COLO668 (cell line): ENCODE data around the gene ISL1.

Source experiments
- DNase-seq: peaks from one replicate; lab custom pipeline; 2025; ENCODE audit not compliant: unreplicated experiment; lab: John Stamatoyannopoulos, UW

The ISL1 gene

DNA sequence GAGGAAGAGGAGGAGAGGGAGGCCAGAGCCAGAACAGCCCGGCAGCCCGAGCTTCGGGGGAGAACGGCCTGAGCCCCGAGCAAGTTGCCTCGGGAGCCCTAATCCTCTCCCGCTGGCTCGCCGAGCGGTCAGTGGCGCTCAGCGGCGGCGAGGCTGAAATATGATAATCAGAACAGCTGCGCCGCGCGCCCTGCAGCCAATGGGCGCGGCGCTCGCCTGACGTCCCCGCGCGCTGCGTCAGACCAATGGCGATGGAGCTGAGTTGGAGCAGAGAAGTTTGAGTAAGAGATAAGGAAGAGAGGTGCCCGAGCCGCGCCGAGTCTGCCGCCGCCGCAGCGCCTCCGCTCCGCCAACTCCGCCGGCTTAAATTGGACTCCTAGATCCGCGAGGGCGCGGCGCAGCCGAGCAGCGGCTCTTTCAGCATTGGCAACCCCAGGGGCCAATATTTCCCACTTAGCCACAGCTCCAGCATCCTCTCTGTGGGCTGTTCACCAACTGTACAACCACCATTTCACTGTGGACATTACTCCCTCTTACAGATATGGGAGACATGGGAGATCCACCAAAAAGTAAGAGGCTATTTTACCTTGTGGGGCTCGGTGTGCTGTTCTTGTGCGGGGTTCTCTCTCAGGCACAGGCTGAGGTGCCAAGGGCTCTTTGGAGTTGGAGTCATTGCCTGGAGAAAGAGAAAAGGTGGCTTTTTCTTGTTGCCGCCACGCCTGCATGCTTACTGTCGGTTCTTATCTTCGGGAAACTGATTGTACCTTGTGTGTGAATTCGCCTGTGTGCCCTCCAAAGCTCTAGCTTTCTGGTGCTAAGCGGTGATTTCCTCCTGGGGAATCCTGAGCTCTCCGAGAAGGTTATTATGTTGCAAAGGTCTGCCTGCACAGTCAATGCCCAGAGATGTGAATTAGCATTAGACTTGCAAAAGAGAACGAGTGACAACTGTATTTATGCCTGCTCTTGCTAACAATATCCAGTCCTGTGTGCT is at the start of gene ISL1:
ISL1 (plus strand) TSS at position 318 of the 991 bp plus-strand sequence; CDS start at position 542, 224 bp downstream.
- peak; percentile 92 for DNase-seq

DNA sequence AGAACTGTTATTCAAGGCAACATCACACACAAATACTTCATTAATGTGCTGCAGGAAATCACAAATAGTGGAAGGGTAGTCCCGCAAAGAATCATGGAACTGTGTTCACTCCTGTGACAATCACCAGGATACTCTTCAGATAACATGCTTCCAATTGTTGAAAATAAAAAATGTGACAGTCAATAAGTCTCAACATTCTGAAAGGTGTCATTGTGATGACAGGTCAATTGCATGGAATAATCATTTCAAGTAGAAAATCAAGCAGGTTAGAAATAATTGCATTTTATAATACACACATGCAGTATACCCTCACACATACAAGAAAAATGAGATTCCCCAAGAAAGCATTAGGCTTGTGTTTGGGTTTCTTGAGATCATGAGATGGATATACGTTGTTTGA is 46.4 kb upstream of the ISL1 start:
- DNase-seq = no peak

DNA sequence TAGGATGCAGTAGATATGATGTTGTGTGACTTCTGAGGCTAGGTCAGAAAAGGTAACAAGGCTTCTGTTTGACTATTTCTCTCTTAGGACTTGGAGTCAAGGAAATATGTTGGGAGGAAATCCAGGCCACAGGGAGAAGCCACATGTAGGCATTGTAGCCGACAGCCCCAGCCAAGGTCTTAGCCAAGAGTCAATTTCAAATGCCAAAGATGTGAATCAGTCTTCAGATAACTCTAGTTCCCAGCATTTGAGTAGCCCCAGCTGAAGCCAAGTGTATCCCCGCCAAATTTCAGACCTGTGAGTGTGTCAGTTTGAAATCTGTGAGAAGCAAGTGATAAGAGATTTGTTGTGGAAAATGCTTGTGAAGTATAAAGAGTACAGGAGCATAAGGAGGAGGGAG is 38.1 kb upstream of the ISL1 start:
- no peak for DNase-seq

DNA sequence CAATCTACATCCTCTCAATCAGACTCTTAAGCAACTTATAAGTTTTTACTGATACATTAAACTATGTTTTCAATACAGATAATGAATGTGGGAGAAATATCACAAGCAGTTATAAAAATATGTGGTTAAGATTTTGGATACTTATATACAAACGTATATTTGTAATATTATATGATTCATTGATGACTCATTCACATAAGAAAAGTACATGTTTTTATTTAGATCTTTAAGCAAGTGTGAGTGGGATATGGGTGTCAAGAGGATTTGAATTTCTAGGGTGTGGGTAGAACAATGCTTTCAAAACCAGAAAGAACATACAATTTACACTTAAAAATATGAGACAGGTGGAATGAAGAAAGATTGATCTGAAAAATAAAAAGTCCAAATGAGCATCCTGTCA is 36.1 kb upstream of the ISL1 start:
- no peak for DNase-seq

DNA sequence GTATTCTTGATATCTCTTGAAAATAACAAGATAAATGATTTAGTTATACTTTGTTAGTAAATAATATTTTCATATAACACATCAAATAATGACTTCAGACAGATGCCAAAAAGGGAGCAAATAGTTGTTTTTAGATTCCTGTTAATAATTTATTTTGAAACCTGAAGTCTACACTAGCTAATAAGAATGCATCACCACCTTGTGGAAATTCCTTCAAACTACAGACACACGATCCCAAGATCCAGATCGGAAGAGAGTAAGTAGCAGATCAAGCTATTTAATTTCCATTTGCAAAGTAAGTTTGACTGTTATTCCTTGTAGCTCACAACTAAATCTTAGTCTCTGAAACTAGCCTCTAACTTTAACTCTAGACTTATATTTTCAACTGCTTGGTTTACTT is 35.5 kb upstream of the ISL1 start:
- DNase-seq = no peak

DNA sequence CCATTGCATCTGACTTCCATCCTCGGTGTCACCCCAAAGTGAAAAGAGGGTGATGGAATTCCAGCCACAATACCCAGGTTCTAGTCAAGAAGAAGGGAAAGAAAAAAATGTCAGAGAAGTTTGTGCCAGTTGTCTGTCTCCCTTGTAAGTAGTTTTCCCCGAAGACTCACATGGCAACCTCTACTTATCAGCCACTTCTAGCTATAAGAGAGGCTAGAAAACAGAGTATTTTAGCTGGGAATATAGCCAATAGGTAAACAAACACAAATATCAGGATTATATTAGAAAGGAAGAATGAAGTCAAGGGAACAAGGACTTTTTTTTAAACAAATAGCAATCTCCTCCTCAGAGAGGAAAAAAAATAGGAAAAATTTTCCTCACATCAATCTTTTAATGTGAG is 12.2 kb upstream of the ISL1 start:
- DNase-seq = no peak

DNA sequence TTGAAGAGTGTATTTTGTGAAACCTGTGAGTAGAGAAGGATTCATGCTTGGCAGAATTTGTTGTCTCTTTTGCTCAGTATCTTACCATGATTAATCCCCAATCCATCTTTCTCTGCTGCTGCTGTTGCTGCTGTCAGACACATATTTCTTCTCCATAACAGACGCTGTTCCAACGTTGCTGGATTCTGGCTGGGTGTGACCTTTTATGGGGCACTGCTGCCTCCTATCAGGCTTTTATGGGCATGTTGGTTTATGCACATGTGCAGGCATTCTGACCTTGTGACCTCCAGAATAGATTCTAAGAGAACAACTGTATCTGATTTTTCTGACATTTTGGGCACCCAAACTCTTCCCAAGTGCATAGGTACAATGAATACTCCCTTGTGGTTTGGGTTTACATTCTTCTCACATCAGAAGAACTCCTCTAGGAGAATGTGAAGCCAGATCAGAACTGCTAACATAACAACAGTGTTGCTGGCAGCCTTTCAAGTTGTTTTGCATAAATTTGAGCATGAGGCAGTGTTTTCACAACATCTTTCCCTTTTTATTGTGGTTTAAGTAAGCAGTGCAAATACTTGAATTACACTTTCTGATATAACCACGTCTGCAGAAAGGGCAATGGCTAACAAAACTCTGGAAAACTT is 9.2 kb upstream of the ISL1 start:
- no peak for DNase-seq

DNA sequence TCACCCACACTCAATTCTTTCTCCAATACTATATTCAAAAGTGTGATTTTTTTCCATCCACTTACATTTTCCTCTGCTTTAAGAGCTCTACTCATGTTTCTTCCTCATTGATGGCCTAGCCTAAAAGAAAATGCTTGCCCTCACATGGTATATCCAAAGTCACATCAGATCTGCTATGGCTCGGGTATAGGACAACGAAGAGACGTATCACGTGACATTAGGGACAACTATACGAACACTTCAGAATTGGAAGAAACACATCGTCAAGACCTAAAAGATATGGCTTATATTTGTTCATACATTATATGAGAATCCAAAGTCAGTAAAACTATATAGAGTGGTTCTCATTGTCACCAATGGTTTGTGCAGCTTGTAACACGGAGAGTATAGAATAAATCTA is 8.2 kb upstream of the ISL1 start:
- no peak for DNase-seq

DNA sequence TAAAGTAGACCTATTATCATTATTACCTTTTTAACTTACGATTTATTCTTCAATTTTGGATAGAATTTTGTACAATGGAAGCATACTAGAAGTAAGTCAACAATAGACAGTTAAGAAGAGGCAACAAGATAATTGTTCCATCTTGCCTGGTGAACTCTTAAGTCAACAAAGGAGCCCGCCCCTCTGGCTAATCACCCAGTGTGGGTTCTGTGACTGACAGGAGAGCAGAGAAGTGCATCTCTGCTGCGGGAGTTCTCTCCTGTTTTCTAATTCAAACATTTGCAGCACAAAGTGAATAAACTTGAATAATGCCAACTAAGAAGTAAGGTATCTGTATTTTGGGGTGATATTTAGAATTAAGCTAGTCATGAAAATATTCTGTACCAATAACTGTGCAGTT is 6.7 kb upstream of the ISL1 start:
- no peak for DNase-seq

DNA sequence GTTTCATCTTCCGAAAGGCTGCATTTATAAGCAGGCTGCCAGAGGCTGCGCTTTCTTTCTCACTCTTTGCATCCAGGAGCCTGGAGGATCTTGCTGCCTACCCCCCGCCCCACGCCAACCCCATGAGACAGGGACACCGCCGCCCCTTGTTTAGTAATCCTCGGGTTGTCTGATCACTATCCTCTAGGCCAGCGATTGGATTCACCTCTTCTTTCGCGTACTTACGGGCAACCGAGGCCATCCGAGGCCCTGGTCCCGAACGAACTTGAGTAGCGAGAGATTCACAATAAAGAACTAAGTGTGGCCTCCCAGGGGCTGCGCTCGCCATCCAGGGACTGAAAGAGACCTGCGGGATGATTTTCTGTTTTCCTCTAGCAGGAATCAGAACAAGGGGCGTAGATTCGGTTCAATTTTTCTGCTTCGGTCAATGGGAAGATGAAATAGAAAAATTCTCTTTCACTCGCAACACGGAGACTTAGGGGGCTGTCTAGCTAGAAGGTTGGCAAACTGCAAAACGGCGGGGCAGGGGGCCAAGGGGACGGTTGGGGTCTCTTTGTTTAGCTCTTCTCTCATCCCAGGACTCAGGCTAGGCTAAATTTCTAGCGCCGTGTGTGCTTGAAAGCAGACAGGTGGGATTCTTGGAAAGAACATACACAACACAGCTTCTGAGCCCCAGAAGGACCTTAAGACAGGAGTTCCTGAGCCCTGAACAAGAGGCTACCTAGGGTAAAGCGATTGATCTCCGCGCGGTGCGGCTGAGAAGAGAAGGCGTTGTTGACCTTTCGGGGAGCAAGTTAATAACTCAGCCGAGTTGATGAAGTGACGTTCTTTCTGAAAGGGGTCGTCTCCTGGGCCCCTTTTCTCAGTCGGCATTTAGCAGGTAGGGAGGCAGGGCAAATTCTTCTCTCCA is 5.8 kb upstream of the ISL1 start:
- no peak for DNase-seq

DNA sequence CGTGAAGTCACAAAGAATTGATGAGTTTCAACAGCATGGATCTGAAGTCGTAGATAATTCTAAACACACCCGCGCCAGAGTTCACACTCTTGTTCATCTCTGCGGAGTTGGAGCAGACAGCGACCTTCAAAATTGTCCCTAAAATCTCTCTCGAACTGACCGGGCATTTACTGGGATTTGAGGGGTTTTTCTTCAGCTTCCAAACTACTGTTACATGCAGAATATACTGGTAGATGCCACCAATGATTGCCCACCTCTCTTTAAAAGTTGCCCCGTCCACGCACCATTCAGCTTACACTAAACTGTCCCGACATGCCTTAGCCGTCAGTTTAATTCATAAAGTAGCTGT is 5.2 kb upstream of the ISL1 start:
- DNase-seq = no peak

DNA sequence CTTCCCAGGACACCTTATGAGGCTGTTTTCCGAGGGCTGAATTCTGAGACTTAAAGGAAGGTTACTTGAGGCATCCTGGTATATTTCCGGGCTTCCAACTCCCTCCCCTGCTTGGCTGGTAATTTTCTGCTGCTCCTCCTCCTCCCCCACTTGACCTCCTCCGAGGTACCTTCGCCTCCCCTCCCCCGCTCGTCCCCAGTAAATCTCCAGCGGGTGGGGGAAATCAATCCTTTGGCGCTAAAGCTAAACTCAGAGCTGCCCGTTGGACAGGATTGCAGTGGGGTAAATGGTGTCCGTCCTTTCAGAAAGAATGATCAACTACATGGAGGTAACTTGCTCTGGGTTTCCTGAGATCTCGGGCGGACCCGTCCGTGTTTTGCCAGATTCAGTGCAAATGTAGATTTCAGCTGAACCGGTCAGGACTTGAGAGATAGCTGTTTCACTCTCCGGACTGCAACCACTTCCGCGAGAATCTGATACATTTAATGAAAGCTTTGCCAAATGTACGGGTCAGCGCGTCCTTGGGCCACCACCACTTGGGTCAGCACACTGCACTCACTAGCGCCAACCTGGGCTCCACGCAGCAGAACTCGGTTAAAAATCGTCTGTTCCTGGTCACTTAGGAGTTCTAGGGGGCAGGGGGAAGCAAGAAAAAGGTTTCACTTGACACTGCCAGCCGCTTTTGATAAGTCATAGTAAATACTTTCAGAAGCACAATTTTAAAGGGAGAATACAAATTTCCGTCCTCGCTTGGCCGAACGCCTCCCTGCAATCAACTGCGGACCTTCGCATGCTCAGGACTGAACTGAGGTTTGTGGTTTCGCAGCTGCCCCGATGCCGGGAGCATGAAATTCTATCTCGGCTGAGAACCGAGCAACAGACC is 4.6 kb upstream of the ISL1 start:
- DNase-seq = no peak

DNA sequence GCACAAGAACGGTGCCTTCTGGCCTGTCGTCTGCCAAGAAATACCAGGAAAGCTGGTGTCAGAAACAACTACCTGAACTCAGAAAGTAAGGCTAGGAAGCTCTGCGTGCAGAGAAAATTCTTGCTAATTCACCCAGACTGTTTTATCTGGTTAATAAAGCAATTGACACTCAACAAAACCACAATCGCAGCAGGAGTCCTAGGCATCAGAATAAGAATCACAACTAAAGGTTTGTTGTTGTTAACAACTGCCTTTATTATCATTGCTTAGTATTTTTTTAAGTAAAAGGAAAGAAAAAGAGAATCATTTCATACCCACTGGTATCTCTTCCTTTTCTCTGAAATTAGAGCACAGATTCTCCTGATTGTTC is 3.9 kb upstream of the ISL1 start:
- no peak for DNase-seq

DNA sequence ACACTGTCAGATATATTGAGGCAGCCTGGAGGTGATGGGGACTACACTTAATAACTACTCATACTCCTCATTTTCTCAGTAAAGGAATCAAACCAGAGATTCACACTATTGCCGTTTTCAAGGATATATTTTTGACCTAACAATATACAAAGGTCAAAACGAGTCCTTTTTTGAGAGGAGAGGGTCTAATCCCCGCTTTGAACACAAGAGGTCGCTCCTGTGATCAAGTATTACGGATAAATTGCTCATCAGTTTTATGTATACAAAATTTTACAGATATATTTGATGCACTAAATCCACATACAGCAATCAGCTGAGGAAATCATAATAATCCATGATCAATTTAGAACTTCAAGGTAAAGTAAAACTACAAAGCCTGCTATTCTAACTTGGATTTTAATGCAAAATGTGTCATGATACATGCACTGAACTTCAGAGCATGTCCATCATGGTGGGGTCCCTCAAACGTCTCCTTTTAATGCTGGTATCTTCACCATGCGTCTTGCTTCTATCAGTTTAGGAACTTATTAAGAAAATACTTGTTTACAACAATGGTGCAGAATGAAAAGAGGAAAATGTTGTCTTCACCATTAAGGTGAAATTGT is 2.5 kb upstream of the ISL1 start:
- DNase-seq = peak; percentile 32

DNA sequence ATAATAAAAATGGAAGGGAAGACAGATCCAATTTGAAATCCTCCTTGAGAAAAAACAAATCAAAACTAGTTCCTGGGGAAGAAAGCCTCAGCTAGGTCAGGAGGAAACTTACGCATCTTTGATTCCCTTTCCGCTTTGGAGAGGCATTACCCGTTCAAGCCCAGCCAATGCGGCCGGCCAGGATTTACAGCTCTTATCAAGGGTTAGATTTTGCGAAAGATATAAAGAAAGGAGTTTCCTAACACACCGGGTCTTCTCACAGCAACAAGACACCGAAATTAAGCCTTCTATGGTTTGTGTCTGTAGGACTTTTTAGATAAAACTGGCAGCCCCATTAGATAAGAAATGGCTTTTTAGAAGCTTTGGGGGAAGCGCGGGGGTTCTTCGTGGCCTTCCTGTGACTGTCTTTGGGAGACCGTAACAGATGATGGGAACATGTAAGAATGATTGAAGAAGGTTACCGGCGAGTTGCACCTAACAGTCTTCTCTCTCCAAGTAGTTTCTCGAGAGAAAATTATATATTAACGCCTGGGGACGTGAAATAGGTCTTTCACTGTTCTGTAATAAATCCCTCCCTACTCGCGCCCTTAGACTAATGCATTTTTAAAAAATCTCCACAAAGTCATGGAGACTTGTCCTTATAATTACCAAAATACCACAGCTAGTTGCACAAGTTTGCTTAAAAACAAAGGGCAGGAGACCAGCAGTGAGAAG is 1.3 kb upstream of the ISL1 start:
- no peak for DNase-seq

DNA sequence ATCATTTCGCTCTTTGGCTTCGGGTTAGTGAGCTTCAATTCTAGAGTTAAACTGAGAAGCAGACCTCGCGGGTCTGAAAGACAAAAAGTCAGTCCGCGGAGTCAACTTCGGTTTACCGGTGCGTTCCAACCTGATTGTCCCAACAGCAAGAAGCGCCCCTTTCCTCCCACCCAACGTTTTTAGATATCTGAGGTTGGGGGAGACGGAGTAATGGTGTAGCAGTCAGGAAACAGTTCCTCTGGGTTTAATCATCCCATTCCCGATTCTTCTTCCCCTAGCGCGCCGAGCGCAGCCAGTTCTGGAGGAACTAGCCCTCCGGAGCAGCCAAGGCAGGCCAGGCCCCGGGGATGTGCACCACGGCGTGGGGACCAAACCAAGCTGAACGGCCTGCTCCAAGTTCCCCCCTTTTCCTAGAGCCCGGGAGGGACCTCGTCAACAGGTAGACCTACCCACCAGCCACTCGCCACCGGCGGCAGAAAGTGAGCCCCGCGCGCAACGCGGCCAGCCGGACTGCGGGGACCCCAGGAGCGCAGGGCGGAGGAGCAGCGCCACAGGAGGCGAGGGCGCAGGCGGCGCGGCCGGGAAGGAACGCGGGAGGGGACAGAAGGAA is 622 bp upstream of the ISL1 start:
- peak; percentile 66 for DNase-seq

DNA sequence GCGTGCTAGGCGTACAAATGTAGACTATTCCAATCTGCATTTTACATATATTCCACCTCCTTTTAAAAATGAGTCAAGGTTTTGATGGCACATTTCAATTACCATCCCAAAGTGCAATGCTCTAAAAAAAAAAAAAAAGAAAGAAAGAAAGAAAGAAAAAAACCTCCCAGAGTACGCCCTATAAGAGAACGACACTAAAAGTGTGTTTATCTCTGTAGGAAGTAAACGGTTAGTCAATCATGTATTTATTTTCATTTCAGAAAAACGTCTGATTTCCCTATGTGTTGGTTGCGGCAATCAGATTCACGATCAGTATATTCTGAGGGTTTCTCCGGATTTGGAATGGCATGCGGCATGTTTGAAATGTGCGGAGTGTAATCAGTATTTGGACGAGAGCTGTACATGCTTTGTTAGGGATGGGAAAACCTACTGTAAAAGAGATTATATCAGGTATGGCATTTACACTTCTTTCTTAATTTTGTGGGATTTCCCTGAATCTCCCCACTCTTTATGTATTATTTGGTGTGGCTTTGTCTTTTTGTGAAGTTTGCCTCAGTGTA is 1.1 kb downstream of the ISL1 start:
- DNase-seq = no peak

DNA sequence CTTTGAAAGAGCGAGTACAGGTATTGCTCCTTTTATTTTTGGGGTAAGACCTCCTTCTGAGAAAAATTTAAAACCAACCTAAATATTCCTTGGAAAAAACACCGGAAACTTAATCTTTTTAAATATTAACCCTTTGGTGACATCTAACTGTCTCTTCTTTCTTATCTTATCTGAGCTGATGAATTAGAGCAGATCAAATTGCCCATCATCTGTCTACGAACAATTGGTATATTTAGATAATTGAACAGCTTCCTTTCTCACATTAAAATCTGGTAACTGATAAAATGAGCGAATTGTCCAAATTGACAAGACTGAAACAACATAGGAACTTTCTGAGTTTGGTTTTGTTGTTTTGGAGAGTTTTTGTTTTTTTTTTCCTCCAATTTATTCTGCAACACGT is 2.0 kb downstream of the ISL1 start:
- DNase-seq = no peak
